ENCODE data around the gene RIMKLB. TPM values are rescaled to one million over a fixed set of nuclear protein-coding genes. Genes with fewer than 3 reads are reported as not detected.
"Not testable (repeated sequence)": the region's sequence is repeated elsewhere in the genome, so short reads cannot be mapped to it uniquely, and the experiment has no call there.

The RIMKLB gene
- total RNA-seq, 6 experiments from 2014 or later: 8.5 to 10.7 (median 9.0) TPM

- DNase-seq: no peak
- Mint-ChIP-seq H3K27ac (no peak overlapping the region), H3K36me3 (ENCODE audit: low read depth) (no peaks in the 10 kb centered on the region), H3K4me3 (no peak overlapping the region), H3K4me1 (ENCODE audit: low read depth) (no peaks in the 10 kb centered on the region), H3K27me3 (ENCODE audit: insufficient read depth) (no peaks in the 10 kb centered on the region), H3K9me3 (no peaks in the 10 kb centered on the region)
- no peak for TF ChIP-seq CTCF (IDR thresholded peaks at IDR 0.05)
Measured at GRCh38 chr12:8785499-8785898, 87.7 kb downstream of the RIMKLB start.

- H3K36me3 Mint-ChIP-seq (ENCODE audit: low read depth); H3K27me3 Mint-ChIP-seq (ENCODE audit: insufficient read depth); H3K4me1 Mint-ChIP-seq (ENCODE audit: low read depth); H3K9me3 Mint-ChIP-seq; DNase-seq; H3K4me3 Mint-ChIP-seq; H3K27ac Mint-ChIP-seq: not testable (repeated sequence)
Measured at GRCh38 chr12:8787206-8787605, 89.4 kb downstream of the RIMKLB start.

GRCh38 chr12:8788706-8789105 is 90.9 kb downstream of the RIMKLB start:
- not testable (repeated sequence) for H3K36me3 Mint-ChIP-seq (ENCODE audit: low read depth); H3K9me3 Mint-ChIP-seq; H3K27ac Mint-ChIP-seq; H3K4me1 Mint-ChIP-seq (ENCODE audit: low read depth); DNase-seq; H3K27me3 Mint-ChIP-seq (ENCODE audit: insufficient read depth)
- H3K4me3 Mint-ChIP-seq: peak overlapping the region; percentile 85

GRCh38 chr12:8789341-8790013 is 91.7 kb downstream of the RIMKLB start:
- H3K27me3 Mint-ChIP-seq (ENCODE audit: insufficient read depth); H3K27ac Mint-ChIP-seq; H3K4me1 Mint-ChIP-seq (ENCODE audit: low read depth); DNase-seq; H3K36me3 Mint-ChIP-seq (ENCODE audit: low read depth); H3K9me3 Mint-ChIP-seq: not testable (repeated sequence)
- H3K4me3 Mint-ChIP-seq: peak overlapping the region; percentile 85; the same call in 1 of the 2 replicates

GRCh38 chr12:8793226-8793625 is 95.4 kb downstream of the RIMKLB start:
- not testable (repeated sequence) for H3K36me3 Mint-ChIP-seq (ENCODE audit: low read depth); H3K27ac Mint-ChIP-seq; DNase-seq; H3K4me3 Mint-ChIP-seq; H3K9me3 Mint-ChIP-seq; H3K27me3 Mint-ChIP-seq (ENCODE audit: insufficient read depth); H3K4me1 Mint-ChIP-seq (ENCODE audit: low read depth)

- not testable (repeated sequence) for H3K27me3 Mint-ChIP-seq (ENCODE audit: insufficient read depth); H3K4me3 Mint-ChIP-seq; H3K27ac Mint-ChIP-seq; H3K4me1 Mint-ChIP-seq (ENCODE audit: low read depth); H3K36me3 Mint-ChIP-seq (ENCODE audit: low read depth); H3K9me3 Mint-ChIP-seq; DNase-seq
Measured at GRCh38 chr12:8794611-8795010, 96.8 kb downstream of the RIMKLB start.

GRCh38 chr12:8796831-8797626 is 99.2 kb downstream of the RIMKLB start:
- Mint-ChIP-seq H3K4me1 (ENCODE audit: low read depth) (no peaks in the 10 kb centered on the region), H3K27me3 (ENCODE audit: insufficient read depth) (no peaks in the 10 kb centered on the region; the same call in none of the 2 replicates), H3K36me3 (ENCODE audit: low read depth) (no peaks in the 10 kb centered on the region), H3K27ac (no peak overlapping the region), H3K9me3 (no peaks in the 10 kb centered on the region; the same call in 1 of the 2 replicates), H3K4me3 (no peak overlapping the region)
- no peak for DNase-seq
- no peak for TF ChIP-seq CTCF (IDR thresholded peaks at IDR 0.05)

- not testable (repeated sequence) for H3K27ac Mint-ChIP-seq; DNase-seq; H3K36me3 Mint-ChIP-seq (ENCODE audit: low read depth); H3K9me3 Mint-ChIP-seq; H3K4me3 Mint-ChIP-seq; H3K4me1 Mint-ChIP-seq (ENCODE audit: low read depth)
- peaks cover 18% of the 10 kb centered on the region for H3K27me3 Mint-ChIP-seq (ENCODE audit: insufficient read depth)
Measured at GRCh38 chr12:8801213-8801612, 103.4 kb downstream of the RIMKLB start.

- H3K4me1 Mint-ChIP-seq (ENCODE audit: low read depth); H3K36me3 Mint-ChIP-seq (ENCODE audit: low read depth); DNase-seq; H3K27ac Mint-ChIP-seq; H3K9me3 Mint-ChIP-seq; H3K4me3 Mint-ChIP-seq: not testable (repeated sequence)
- peaks cover 30% of the 10 kb centered on the region for H3K27me3 Mint-ChIP-seq (ENCODE audit: insufficient read depth)
Measured at GRCh38 chr12:8804833-8805232, 107.0 kb downstream of the RIMKLB start.

GRCh38 chr12:8805487-8805886 is 107.7 kb downstream of the RIMKLB start:
- H3K27ac Mint-ChIP-seq; DNase-seq; H3K9me3 Mint-ChIP-seq; H3K36me3 Mint-ChIP-seq (ENCODE audit: low read depth); H3K4me3 Mint-ChIP-seq; H3K4me1 Mint-ChIP-seq (ENCODE audit: low read depth): not testable (repeated sequence)
- H3K27me3 Mint-ChIP-seq (ENCODE audit: insufficient read depth): peaks cover 31% of the 10 kb centered on the region

- Mint-ChIP-seq H3K27me3 (ENCODE audit: insufficient read depth) (peaks cover 35% of the 10 kb centered on the region), H3K4me1 (ENCODE audit: low read depth) (peaks cover 11% of the 10 kb centered on the region)
- not testable (repeated sequence) for H3K27ac Mint-ChIP-seq
Measured at GRCh38 chr12:8807084-8807483, 109.3 kb downstream of the RIMKLB start.

GRCh38 chr12:8810112-8810511 is 112.3 kb downstream of the RIMKLB start:
- H3K27me3 Mint-ChIP-seq (ENCODE audit: insufficient read depth): peaks cover 28% of the 10 kb centered on the region
- not testable (repeated sequence) for DNase-seq; H3K9me3 Mint-ChIP-seq; H3K4me3 Mint-ChIP-seq; H3K36me3 Mint-ChIP-seq (ENCODE audit: low read depth); H3K27ac Mint-ChIP-seq; H3K4me1 Mint-ChIP-seq (ENCODE audit: low read depth)

More at GRCh38 chr12:8807084-8807483, 109.3 kb downstream of the RIMKLB start:
- not testable (repeated sequence) for H3K36me3 Mint-ChIP-seq (ENCODE audit: low read depth); H3K9me3 Mint-ChIP-seq; H3K4me3 Mint-ChIP-seq; DNase-seq
